OCI-LY1 (cell line): Measurements from ENCODE around the gene DMBT1.

ENCODE experiments used
- CTCF ChIP-seq: fragments of 200-600 bp; sonication (generic), shearing (Covaris generic); IDR thresholded peaks from 2 replicates; pipeline ENCODE4 v1.5.1; 2017; ENCODE audit warnings: mild to moderate bottlenecking, antibody characterized with exemption, low read length, moderate library complexity, mixed read lengths
- EZH2 ChIP-seq: fragments of 200-600 bp; sonication (generic), shearing (Covaris generic); IDR thresholded peaks from 2 replicates; pipeline ENCODE4 v1.8.0; 2017; ENCODE audit warnings: borderline replicate concordance, mixed run types, mild to moderate bottlenecking, antibody characterized with exemption, low read length, moderate library complexity, mixed read lengths

GRCh38 chr10:122516734-122517133, 43.8 kb upstream of the DMBT1 start:
- TF ChIP-seq CTCF (no peak), EZH2 (no peak)
